ENCODE data around the gene FRAS1.

GRCh38 chr4:78527555-78527954 is 470.4 kb downstream of the FRAS1 start:
- TF ChIP-seq ARID4B (CRISPR knock-in tag; IDR thresholded peaks at IDR 0.05; ENCODE audit: borderline replicate concordance) = no peak
- TF ChIP-seq AR (CRISPR knock-in tag; IDR thresholded peaks at IDR 0.05) = no peak
- no peak for TF ChIP-seq NR1H2 (CRISPR knock-in tag; IDR thresholded peaks at IDR 0.05)
- TF ChIP-seq USF2 (CRISPR knock-in tag; IDR thresholded peaks at IDR 0.05) = no peak
- no peak for TF ChIP-seq E2F1 (CRISPR knock-in tag; IDR thresholded peaks at IDR 0.05)
- TF ChIP-seq PREB (CRISPR knock-in tag; IDR thresholded peaks at IDR 0.05; ENCODE audit: borderline replicate concordance) = no peak
- no peak for TF ChIP-seq ATF3 (CRISPR knock-in tag; conservative IDR thresholded peaks at IDR 0.05)
- TF ChIP-seq NR2C2 (CRISPR knock-in tag; IDR thresholded peaks at IDR 0.05) = no peak
- no peak for TF ChIP-seq CTCF (IDR thresholded peaks at IDR 0.05)
- TF ChIP-seq NFYB (CRISPR knock-in tag; conservative IDR thresholded peaks at IDR 0.05; ENCODE audit: low read depth) = no peak
- TF ChIP-seq HMGXB4 (CRISPR knock-in tag; IDR thresholded peaks at IDR 0.05) = no peak
- TF ChIP-seq FOXP1 (CRISPR knock-in tag; IDR thresholded peaks at IDR 0.05; ENCODE audit: borderline replicate concordance) = no peak

All from WTC11 (cell line).